B cell (primary cell): ENCODE measurements around the gene GATA5.

Source experiments
- CTCF ChIP-seq: fragments of 200-600 bp; IDR thresholded peaks from one replicate; pipeline ENCODE4 v1.8.0; 2022; ENCODE audit warnings: antibody characterized with exemption, mild to moderate bottlenecking
- EZH2 ChIP-seq: IDR thresholded peaks from 2 replicates; pipeline ENCODE4 v1.6.1; 2012; ENCODE audit warnings: borderline replicate concordance, low read depth, mild to moderate bottlenecking, moderate library complexity, low read length; ENCODE audit not compliant: insufficient read depth, poor library complexity, severe bottlenecking

GRCh38 chr20:62419759-62420158 lies 56.0 kb downstream of the GATA5 start:
- TF ChIP-seq CTCF (no peak), EZH2 (no peak)
